ENCODE data around the gene ZSCAN9.
A peak's percentile ranks its signal among the peaks of the same experiment; 100 is the strongest.

Gene ZSCAN9

GRCh38 chr6:28225056-28225834 is at the start of gene ZSCAN9:
Gene ZSCAN9, plus strand, starts transcription at chr6:28225275. Its CDS starts 1,810 bp downstream, at chr6:28227085.
- Histone ChIP-seq H3K9ac (ENCODE audit: low read depth in 1 of 2, low read length in 2 of 2) (peak within 1 kb of the TSS; percentile 85 to 87), H3K27me3 (ENCODE audit: control insufficient read depth in 1 of 2, insufficient read depth in 2 of 2, low read length in 2 of 2) (peaks cover 7 to 17% of the 10 kb centered on the region in 2 donors), H3K4me3 (ENCODE audit: low read depth in 1 of 2, low read length in 2 of 2) (peak within 1 kb of the TSS; percentile 95 to 98), H3K4me1 (ENCODE audit: control insufficient read depth in 1 of 2, insufficient read depth in 2 of 2, low read length in 2 of 2) (peaks cover 13% of the 10 kb centered on the region in 2 donors), H3K36me3 (ENCODE audit: control insufficient read depth in 1 of 2, insufficient read depth in 2 of 2, low read length in 2 of 2) (peaks cover 12 to 25% of the 10 kb centered on the region in 2 donors), H3K27ac (ENCODE audit: low read depth, low read length) (no peak within 1 kb of the TSS), H3K9me3 (ENCODE audit: control insufficient read depth in 1 of 2, low read length in 2 of 2) (no peaks in the 10 kb centered on the region)

DNA sequence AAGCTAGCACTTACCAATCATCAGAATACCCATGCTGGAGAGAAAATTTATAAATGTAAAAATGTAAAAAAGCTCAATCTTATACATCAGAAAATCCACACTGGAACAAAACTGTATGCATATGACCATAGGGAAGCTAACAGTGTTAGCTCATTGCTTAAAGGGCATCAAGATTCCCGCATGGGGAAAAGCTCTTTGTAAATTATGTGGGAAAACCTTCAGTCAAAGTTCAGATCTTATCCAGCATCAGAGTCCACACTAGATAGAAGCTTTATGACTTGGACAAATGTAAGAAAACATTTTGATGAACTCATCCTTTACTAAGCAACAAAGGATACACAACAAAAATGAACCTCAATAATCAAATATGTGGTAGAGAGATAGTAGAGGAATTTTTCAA is 48.7 kb upstream of the ZSCAN9 start:
- Histone ChIP-seq H3K4me1 (ENCODE audit: control insufficient read depth in 1 of 2, insufficient read depth in 2 of 2, low read length in 2 of 2) (no peaks in the 10 kb centered on the region), H3K27me3 (ENCODE audit: control insufficient read depth in 1 of 2, insufficient read depth in 2 of 2, low read length in 2 of 2) (no peaks in the 10 kb centered on the region), H3K9me3 (ENCODE audit: control insufficient read depth in 1 of 2, low read length in 2 of 2) (no peaks in the 10 kb centered on the region), H3K4me3 (ENCODE audit: low read depth in 1 of 2, low read length in 2 of 2) (no peak overlapping the region), H3K9ac (ENCODE audit: low read depth in 1 of 2, low read length in 2 of 2) (no peak overlapping the region), H3K36me3 (ENCODE audit: control insufficient read depth in 1 of 2, insufficient read depth in 2 of 2, low read length in 2 of 2) (no peaks in the 10 kb centered on the region), H3K27ac (ENCODE audit: low read depth, low read length) (no peak overlapping the region)

DNA sequence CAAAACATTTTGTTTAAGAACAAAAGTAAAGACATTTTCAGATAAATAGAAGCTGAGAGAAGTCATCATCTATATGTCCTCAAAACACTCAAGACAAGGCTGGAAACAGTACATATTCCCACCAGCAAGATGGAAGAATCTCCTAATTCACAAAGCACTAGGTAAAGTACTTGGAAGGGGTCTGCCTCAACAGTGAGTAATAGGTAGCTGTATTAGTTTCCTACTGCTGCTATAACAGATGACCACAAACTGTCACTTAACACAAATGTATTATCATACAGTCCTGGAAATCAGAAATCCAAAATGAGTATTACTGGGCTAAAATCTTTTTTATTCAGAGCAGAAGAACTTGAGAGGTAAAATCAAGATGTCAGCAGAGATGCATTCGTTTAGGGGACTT is 42.8 kb upstream of the ZSCAN9 start:
- H3K4me3 ChIP-seq (ENCODE audit: low read depth in 1 of 2, low read length in 2 of 2), result no peak overlapping the region
- no peaks in the 10 kb centered on the region for H3K4me1 ChIP-seq (ENCODE audit: control insufficient read depth in 1 of 2, insufficient read depth in 2 of 2, low read length in 2 of 2)
- H3K9me3 ChIP-seq (ENCODE audit: control insufficient read depth in 1 of 2, low read length in 2 of 2), result peaks cover 2% of the 10 kb centered on the region in 2 donors
- H3K27ac ChIP-seq (ENCODE audit: low read depth, low read length), result no peak overlapping the region
- no peak overlapping the region for H3K9ac ChIP-seq (ENCODE audit: low read depth in 1 of 2, low read length in 2 of 2)
- H3K27me3 ChIP-seq (ENCODE audit: control insufficient read depth in 1 of 2, insufficient read depth in 2 of 2, low read length in 2 of 2), result no peaks in the 10 kb centered on the region
- H3K36me3 ChIP-seq (ENCODE audit: control insufficient read depth in 1 of 2, insufficient read depth in 2 of 2, low read length in 2 of 2), result no peaks in the 10 kb centered on the region

GRCh38 chr6:28188111-28188979 is 36.7 kb upstream of the ZSCAN9 start:
- no peaks in the 10 kb centered on the region for H3K36me3 ChIP-seq (ENCODE audit: control insufficient read depth in 1 of 2, insufficient read depth in 2 of 2, low read length in 2 of 2)
- H3K4me1 ChIP-seq (ENCODE audit: control insufficient read depth in 1 of 2, insufficient read depth in 2 of 2, low read length in 2 of 2), result no peaks in the 10 kb centered on the region
- peaks cover 31 to 36% of the 10 kb centered on the region in 2 donors for H3K9me3 ChIP-seq (ENCODE audit: control insufficient read depth in 1 of 2, low read length in 2 of 2)
- H3K27me3 ChIP-seq (ENCODE audit: control insufficient read depth in 1 of 2, insufficient read depth in 2 of 2, low read length in 2 of 2), result no peaks in the 10 kb centered on the region
- H3K4me3 ChIP-seq (ENCODE audit: low read depth in 1 of 2, low read length in 2 of 2), result no peak overlapping the region
- H3K27ac ChIP-seq (ENCODE audit: low read depth, low read length), result no peak overlapping the region
- no peak overlapping the region for H3K9ac ChIP-seq (ENCODE audit: low read depth in 1 of 2, low read length in 2 of 2)

GRCh38 chr6:28200020-28200419 is 25.1 kb upstream of the ZSCAN9 start:
- no peak overlapping the region for H3K4me3 ChIP-seq (ENCODE audit: low read depth in 1 of 2, low read length in 2 of 2)
- no peak overlapping the region for H3K27ac ChIP-seq (ENCODE audit: low read depth, low read length)
- peaks cover 3% of the 10 kb centered on the region in 2 donors for H3K27me3 ChIP-seq (ENCODE audit: control insufficient read depth in 1 of 2, insufficient read depth in 2 of 2, low read length in 2 of 2)
- no peak overlapping the region for H3K9ac ChIP-seq (ENCODE audit: low read depth in 1 of 2, low read length in 2 of 2)
- H3K4me1 ChIP-seq (ENCODE audit: control insufficient read depth in 1 of 2, insufficient read depth in 2 of 2, low read length in 2 of 2), result no peaks in the 10 kb centered on the region
- H3K9me3 ChIP-seq (ENCODE audit: control insufficient read depth in 1 of 2, low read length in 2 of 2), result peaks cover 3 to 5% of the 10 kb centered on the region in 2 donors
- no peaks in the 10 kb centered on the region for H3K36me3 ChIP-seq (ENCODE audit: control insufficient read depth in 1 of 2, insufficient read depth in 2 of 2, low read length in 2 of 2)

- Histone ChIP-seq H3K36me3 (ENCODE audit: control insufficient read depth in 1 of 2, insufficient read depth in 2 of 2, low read length in 2 of 2) (no peaks in the 10 kb centered on the region), H3K4me3 (ENCODE audit: low read depth in 1 of 2, low read length in 2 of 2) (no peak overlapping the region), H3K4me1 (ENCODE audit: control insufficient read depth in 1 of 2, insufficient read depth in 2 of 2, low read length in 2 of 2) (peaks cover 14 to 18% of the 10 kb centered on the region in 2 donors), H3K27me3 (ENCODE audit: control insufficient read depth in 1 of 2, insufficient read depth in 2 of 2, low read length in 2 of 2) (peaks cover 7 to 25% of the 10 kb centered on the region in 2 donors), H3K27ac (ENCODE audit: low read depth, low read length) (no peak overlapping the region), H3K9me3 (ENCODE audit: control insufficient read depth in 1 of 2, low read length in 2 of 2) (peaks cover 0 to 3% of the 10 kb centered on the region in 2 donors), H3K9ac (ENCODE audit: low read depth in 1 of 2, low read length in 2 of 2) (no peak overlapping the region)
These were observed 21.9 kb upstream of the ZSCAN9 start for GRCh38 chr6:28203201-28203600.

DNA sequence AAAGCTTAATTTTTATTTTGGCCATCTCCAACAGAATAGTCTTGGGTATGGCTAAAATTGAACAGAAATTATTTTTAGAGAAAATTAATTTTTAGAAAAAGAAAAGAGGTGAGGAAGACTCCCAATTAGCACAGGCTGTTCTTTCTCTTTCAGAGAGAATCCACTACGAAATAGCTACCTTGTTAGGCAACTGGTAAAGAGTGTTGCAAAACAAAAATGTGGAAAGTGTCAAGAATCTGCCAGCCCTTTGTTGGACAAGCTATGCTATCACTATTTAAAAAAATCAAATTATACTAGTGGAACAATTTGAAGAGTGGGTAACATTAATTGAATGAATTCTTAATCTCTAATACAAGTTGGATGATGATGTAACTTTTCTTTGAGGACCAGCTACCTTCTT is 19.2 kb upstream of the ZSCAN9 start:
- H3K36me3 ChIP-seq (ENCODE audit: control insufficient read depth in 1 of 2, insufficient read depth in 2 of 2, low read length in 2 of 2), result no peaks in the 10 kb centered on the region
- H3K9me3 ChIP-seq (ENCODE audit: control insufficient read depth in 1 of 2, low read length in 2 of 2), result peaks cover 0 to 3% of the 10 kb centered on the region in 2 donors
- H3K4me3 ChIP-seq (ENCODE audit: low read depth in 1 of 2, low read length in 2 of 2), result no peak overlapping the region
- peaks cover 27 to 47% of the 10 kb centered on the region in 2 donors for H3K27me3 ChIP-seq (ENCODE audit: control insufficient read depth in 1 of 2, insufficient read depth in 2 of 2, low read length in 2 of 2)
- H3K27ac ChIP-seq (ENCODE audit: low read depth, low read length), result no peak overlapping the region
- no peak overlapping the region for H3K9ac ChIP-seq (ENCODE audit: low read depth in 1 of 2, low read length in 2 of 2)
- H3K4me1 ChIP-seq (ENCODE audit: control insufficient read depth in 1 of 2, insufficient read depth in 2 of 2, low read length in 2 of 2), result peaks cover 16 to 23% of the 10 kb centered on the region in 2 donors

- H3K4me1 ChIP-seq (ENCODE audit: control insufficient read depth in 1 of 2, insufficient read depth in 2 of 2, low read length in 2 of 2), result peaks cover 16 to 23% of the 10 kb centered on the region in 2 donors
- no peaks in the 10 kb centered on the region for H3K36me3 ChIP-seq (ENCODE audit: control insufficient read depth in 1 of 2, insufficient read depth in 2 of 2, low read length in 2 of 2)
- peaks cover 29 to 48% of the 10 kb centered on the region in 2 donors for H3K27me3 ChIP-seq (ENCODE audit: control insufficient read depth in 1 of 2, insufficient read depth in 2 of 2, low read length in 2 of 2)
- H3K9me3 ChIP-seq (ENCODE audit: control insufficient read depth in 1 of 2, low read length in 2 of 2), result peaks cover 0 to 3% of the 10 kb centered on the region in 2 donors
- H3K27ac ChIP-seq (ENCODE audit: low read depth, low read length), result no peak overlapping the region
- peak overlapping the region in 1 of 2 donors; percentile 56 for H3K4me3 ChIP-seq (ENCODE audit: low read depth in 1 of 2, low read length in 2 of 2)
- no peak overlapping the region for H3K9ac ChIP-seq (ENCODE audit: low read depth in 1 of 2, low read length in 2 of 2)
These were observed 18.5 kb upstream of the ZSCAN9 start for GRCh38 chr6:28206527-28206926.

- Histone ChIP-seq H3K27me3 (ENCODE audit: control insufficient read depth in 1 of 2, insufficient read depth in 2 of 2, low read length in 2 of 2) (peaks cover 28 to 52% of the 10 kb centered on the region in 2 donors), H3K4me3 (ENCODE audit: low read depth in 1 of 2, low read length in 2 of 2) (peak overlapping the region; percentile 56 to 73), H3K9ac (ENCODE audit: low read depth in 1 of 2, low read length in 2 of 2) (no peak overlapping the region), H3K27ac (ENCODE audit: low read depth, low read length) (no peak overlapping the region), H3K9me3 (ENCODE audit: control insufficient read depth in 1 of 2, low read length in 2 of 2) (peaks cover 0 to 3% of the 10 kb centered on the region in 2 donors), H3K4me1 (ENCODE audit: control insufficient read depth in 1 of 2, insufficient read depth in 2 of 2, low read length in 2 of 2) (peaks cover 16 to 23% of the 10 kb centered on the region in 2 donors), H3K36me3 (ENCODE audit: control insufficient read depth in 1 of 2, insufficient read depth in 2 of 2, low read length in 2 of 2) (no peaks in the 10 kb centered on the region)
These were observed 18.1 kb upstream of the ZSCAN9 start for GRCh38 chr6:28206928-28207509.

Measured in duodenal mucosa (tissue), 2 donors.